ENCODE results near the gene CES5A. TPM values are rescaled to one million over a fixed set of nuclear protein-coding genes. Genes with fewer than 3 reads are reported as not detected.

Gene CES5A
- not detected in 2 replicates for total RNA-seq (ENCODE audit: low replicate concordance)

GRCh38 chr16:55875273-55875672 lies at the start of gene CES5A:
Gene CES5A (minus strand): TSS chr16:55875373. CDS start chr16:55875221, 152 bp downstream.

GRCh38 chr16:55832773-55833691 lies 42.1 kb downstream of the CES5A start, which contains the start of gene CES1:
Gene CES1 (minus strand): TSS chr16:55833096. CDS start chr16:55833055, 41 bp downstream.

Other genes starting within 250 kb of the CES5A start
- not detected in 2 replicates for gene SLC6A2, start 219.4 kb downstream of the CES5A start, total RNA-seq (ENCODE audit: low replicate concordance)
- 2.0 TPM in 1 of 2 replicates, not detected in the other for gene CES1, start 42.3 kb downstream of the CES5A start, total RNA-seq (ENCODE audit: low replicate concordance)